ENCODE results near the gene TANGO2.
A peak's percentile ranks its signal among the peaks of the same experiment; 100 is the strongest.
"Not testable (repeated sequence)": the region's sequence is repeated elsewhere in the genome, so short reads cannot be mapped to it uniquely, and the experiment has no call there.

Gene TANGO2

GRCh38 chr22:20063271-20064139, 42.6 kb downstream of the TANGO2 start:
- no peak for DNase-seq (ENCODE audit: low spot score)

- no peak for DNase-seq (ENCODE audit: low spot score)
Measured at GRCh38 chr22:20064140-20064480, 43.2 kb downstream of the TANGO2 start.

- no peak for DNase-seq (ENCODE audit: low spot score)
Measured at GRCh38 chr22:20064545-20065262, 43.8 kb downstream of the TANGO2 start.

GRCh38 chr22:20065896-20066616, 45.1 kb downstream of the TANGO2 start:
- DNase-seq (ENCODE audit: low spot score) = no peak

GRCh38 chr22:20066617-20067383, 45.9 kb downstream of the TANGO2 start:
- DNase-seq (ENCODE audit: low spot score) = no peak

- not testable (repeated sequence) for DNase-seq (ENCODE audit: low spot score)
Measured at GRCh38 chr22:20067384-20067682, 46.4 kb downstream of the TANGO2 start.

GRCh38 chr22:20068640-20069039, 47.7 kb downstream of the TANGO2 start:
- no peak for DNase-seq (ENCODE audit: low spot score)

- no peak for DNase-seq (ENCODE audit: low spot score)
Measured at GRCh38 chr22:20069331-20070042, 48.6 kb downstream of the TANGO2 start.

- no peak for DNase-seq (ENCODE audit: low spot score)
Measured at GRCh38 chr22:20071524-20071972, 50.6 kb downstream of the TANGO2 start.

- no peak for DNase-seq (ENCODE audit: low spot score)
Measured at GRCh38 chr22:20076627-20077172, 55.8 kb downstream of the TANGO2 start.

GRCh38 chr22:20079745-20080444, 59.0 kb downstream of the TANGO2 start, which contains the start of gene DGCR8:
DGCR8 (plus strand) TSS chr22:20080241; CDS start chr22:20085964, 5,723 bp downstream.
- DNase-seq (ENCODE audit: low spot score) = peak; percentile 97

- peak; percentile 88 for DNase-seq (ENCODE audit: low spot score)
Measured at GRCh38 chr22:20080445-20080775, 59.5 kb downstream of the TANGO2 start.

GRCh38 chr22:20080776-20081654, 60.1 kb downstream of the TANGO2 start:
- DNase-seq (ENCODE audit: low spot score) = no peak

- no peak for DNase-seq (ENCODE audit: low spot score)
Measured at GRCh38 chr22:20083157-20083890, 62.4 kb downstream of the TANGO2 start.

- DNase-seq (ENCODE audit: low spot score) = no peak
Measured at GRCh38 chr22:20083891-20084546, 63.1 kb downstream of the TANGO2 start.

GRCh38 chr22:20084547-20085413, 63.9 kb downstream of the TANGO2 start:
- DNase-seq (ENCODE audit: low spot score) = no peak

- DNase-seq (ENCODE audit: low spot score) = no peak
Measured at GRCh38 chr22:20085651-20086050, 64.7 kb downstream of the TANGO2 start.
